ENCODE data around the gene MYO15A. TPM values are rescaled to one million over a fixed set of nuclear protein-coding genes. Genes with fewer than 3 reads are reported as not detected.

Gene MYO15A
- total RNA-seq, 4 donors from 2014 or later, result 1.1 to 4.2 (median 1.2) TPM

GRCh38 chr17:18094409-18094807, 14.1 kb upstream of the MYO15A start:
- WGBS, 2 donors (ENCODE audit: low coverage in 1 of 2), result 96% methylated on average over 10 of the region's 10 CpGs; no CpG with 5 or more reads in 1 of the 2 donors

GRCh38 chr17:18099516-18099915, 9.0 kb upstream of the MYO15A start:
- 89% methylated on average over 14 of the region's 14 CpGs; no CpG with 5 or more reads in 1 of the 2 donors for WGBS, 2 donors (ENCODE audit: low coverage in 1 of 2)
- H3K4me3 ChIP-seq, result no peak overlapping the region
- no peak for DNase-seq
- no peak overlapping the region for H3K27ac ChIP-seq
- no peaks in the 10 kb centered on the region for H3K9me3 ChIP-seq
- intact Hi-C loops (cut with DNase I; ENCODE audit: low total_unique reads), result no loop called here
- H3K36me3 ChIP-seq, result peaks cover 0 to 25% (median 6%) of the 10 kb centered on the region in 4 donors
- no peak for TF ChIP-seq POLR2A (IDR thresholded peaks at IDR 0.05)
- TF ChIP-seq POLR2AphosphoS5 (IDR thresholded peaks at IDR 0.05), result no peak
- TF ChIP-seq EP300 (IDR thresholded peaks at IDR 0.05; ENCODE audit: low read depth), result no peak
- TF ChIP-seq CTCF (IDR thresholded peaks at IDR 0.05), result no peak
- H3K27me3 ChIP-seq, result no peaks in the 10 kb centered on the region
- no peaks in the 10 kb centered on the region for H3K4me1 ChIP-seq
- in situ Hi-C loops (cut with MboI; ENCODE audit: low pct_ligation_motif_present in 1 of 4, low pct_unique_long_range_greater_than_20kb in 1 of 4, low sequenced_read_pairs in 3 of 4), result no loop called here

More at GRCh38 chr17:18094409-18094807, 14.1 kb upstream of the MYO15A start:
- intact Hi-C loops (cut with DNase I; ENCODE audit: low total_unique reads), result no loop called here
- TF ChIP-seq POLR2AphosphoS5 (IDR thresholded peaks at IDR 0.05), result no peak
- no peak for TF ChIP-seq EP300 (IDR thresholded peaks at IDR 0.05; ENCODE audit: low read depth)
- no peak for TF ChIP-seq POLR2A (IDR thresholded peaks at IDR 0.05)
- TF ChIP-seq CTCF (IDR thresholded peaks at IDR 0.05), result no peak
- no peaks in the 10 kb centered on the region for H3K4me1 ChIP-seq
- no peak overlapping the region for H3K4me3 ChIP-seq
- H3K9me3 ChIP-seq, result no peaks in the 10 kb centered on the region
- DNase-seq, result no peak
- no peaks in the 10 kb centered on the region for H3K27me3 ChIP-seq
- peaks cover 0 to 32% (median 8%) of the 10 kb centered on the region in 4 donors for H3K36me3 ChIP-seq
- in situ Hi-C loops (cut with MboI; ENCODE audit: low pct_ligation_motif_present in 1 of 4, low pct_unique_long_range_greater_than_20kb in 1 of 4, low sequenced_read_pairs in 3 of 4), result no loop called here
- H3K27ac ChIP-seq, result no peak overlapping the region

- in situ Hi-C loops (cut with MboI; ENCODE audit: low pct_ligation_motif_present in 1 of 4, low pct_unique_long_range_greater_than_20kb in 1 of 4, low sequenced_read_pairs in 3 of 4) (no loop called here), intact Hi-C loops (cut with DNase I; ENCODE audit: low total_unique reads) (no loop called here)
- Histone ChIP-seq H3K9me3 (no peaks in the 10 kb centered on the region), H3K27me3 (no peaks in the 10 kb centered on the region), H3K36me3 (peaks cover 0 to 21% (median 6%) of the 10 kb centered on the region in 4 donors), H3K27ac (no peak overlapping the region), H3K4me3 (no peak overlapping the region), H3K4me1 (no peaks in the 10 kb centered on the region)
- TF ChIP-seq POLR2AphosphoS5 (IDR thresholded peaks at IDR 0.05) (no peak), POLR2A (IDR thresholded peaks at IDR 0.05) (no peak)
- DNase-seq, result no peak
- 88% methylated on average over 10 of the region's 10 CpGs; no CpG with 5 or more reads in 1 of the 2 donors for WGBS, 2 donors (ENCODE audit: low coverage in 1 of 2)
Observed at GRCh38 chr17:18100616-18101015, 7.9 kb upstream of the MYO15A start.

- TF ChIP-seq CTCF (IDR thresholded peaks at IDR 0.05), result no peak
- 89% methylated on average over 9 of the region's 9 CpGs; no CpG with 5 or more reads in 1 of the 2 donors for WGBS, 2 donors (ENCODE audit: low coverage in 1 of 2)
- Histone ChIP-seq H3K9me3 (no peaks in the 10 kb centered on the region), H3K36me3 (peaks cover 0 to 14% (median 6%) of the 10 kb centered on the region in 4 donors), H3K27ac (no peak overlapping the region), H3K4me1 (no peaks in the 10 kb centered on the region), H3K4me3 (no peak overlapping the region), H3K27me3 (no peaks in the 10 kb centered on the region)
- intact Hi-C loops (cut with DNase I; ENCODE audit: low total_unique reads) (no loop called here), in situ Hi-C loops (cut with MboI; ENCODE audit: low pct_ligation_motif_present in 1 of 4, low pct_unique_long_range_greater_than_20kb in 1 of 4, low sequenced_read_pairs in 3 of 4) (no loop called here)
- no peak for DNase-seq
Observed at GRCh38 chr17:18101828-18102227, 6.7 kb upstream of the MYO15A start.

GRCh38 chr17:18102640-18103039, 5.9 kb upstream of the MYO15A start:
- no peak for DNase-seq

More at GRCh38 chr17:18102640-18103039, 5.9 kb upstream of the MYO15A start:
- no peak overlapping the region for H3K4me3 ChIP-seq
- WGBS, 2 donors (ENCODE audit: low coverage in 1 of 2), result 84% methylated on average over 3 of the region's 3 CpGs; no CpG with 5 or more reads in 1 of the 2 donors
- intact Hi-C loops (cut with DNase I; ENCODE audit: low total_unique reads), result no loop called here
- no peak for TF ChIP-seq CTCF (IDR thresholded peaks at IDR 0.05)
- TF ChIP-seq EP300 (IDR thresholded peaks at IDR 0.05; ENCODE audit: low read depth), result no peak
- no peak for TF ChIP-seq POLR2A (IDR thresholded peaks at IDR 0.05)
- TF ChIP-seq POLR2AphosphoS5 (IDR thresholded peaks at IDR 0.05), result no peak
- in situ Hi-C loops (cut with MboI; ENCODE audit: low pct_ligation_motif_present in 1 of 4, low pct_unique_long_range_greater_than_20kb in 1 of 4, low sequenced_read_pairs in 3 of 4), result no loop called here
- H3K36me3 ChIP-seq, result peaks cover 0 to 12% (median 4%) of the 10 kb centered on the region in 4 donors
- H3K27ac ChIP-seq, result no peak overlapping the region
- H3K27me3 ChIP-seq, result no peaks in the 10 kb centered on the region
- no peaks in the 10 kb centered on the region for H3K9me3 ChIP-seq
- no peaks in the 10 kb centered on the region for H3K4me1 ChIP-seq
